Stimulated activated CD4-positive, alpha-beta T cell treated with anti-CD3 and anti-CD28 coated beads, Interleukin-12 subunit alpha, Interleukin-12 subunit beta, amount 100 ng/mL, for 24 hours (primary cell): ENCODE measurements around the gene PPP1R7.

Experiments
- DNase-seq, 2 experiments: peaks; one replicate each; pipeline ENCODE4 v3.0.0-alpha.2; 2020; ENCODE audit warnings: low read depth in 2 of 2

Gene PPP1R7

GRCh38 chr2:241228860-241229516 lies 78.7 kb downstream of the PPP1R7 start:
- no peak for DNase-seq

- DNase-seq = no peak
These were observed 79.5 kb downstream of the PPP1R7 start for GRCh38 chr2:241229563-241230401.

- no peak for DNase-seq
These were observed 80.2 kb downstream of the PPP1R7 start for GRCh38 chr2:241230435-241230834.

GRCh38 chr2:241232736-241233575 lies 82.7 kb downstream of the PPP1R7 start:
- DNase-seq = no peak
